NK-92 (cell line): ENCODE data around the gene AGTR2.
"Not testable (repeated sequence)": the region's sequence is repeated elsewhere in the genome, so short reads cannot be mapped to it uniquely, and the experiment has no call there.

Experiments
- DNase-seq: peaks from one replicate; lab custom pipeline; 2025; ENCODE audit not compliant: unreplicated experiment; lab: John Stamatoyannopoulos, UW

Gene AGTR2

GRCh38 chrX:116170511-116170910, at the start of gene AGTR2:
AGTR2 (plus strand) TSS chrX:116170744; CDS start chrX:116172281, 1,537 bp downstream.
- no peak for DNase-seq

GRCh38 chrX:116135277-116135676, 35.3 kb upstream of the AGTR2 start:
- DNase-seq = no peak

GRCh38 chrX:116141270-116141669, 29.3 kb upstream of the AGTR2 start:
- not testable (repeated sequence) for DNase-seq

DNA sequence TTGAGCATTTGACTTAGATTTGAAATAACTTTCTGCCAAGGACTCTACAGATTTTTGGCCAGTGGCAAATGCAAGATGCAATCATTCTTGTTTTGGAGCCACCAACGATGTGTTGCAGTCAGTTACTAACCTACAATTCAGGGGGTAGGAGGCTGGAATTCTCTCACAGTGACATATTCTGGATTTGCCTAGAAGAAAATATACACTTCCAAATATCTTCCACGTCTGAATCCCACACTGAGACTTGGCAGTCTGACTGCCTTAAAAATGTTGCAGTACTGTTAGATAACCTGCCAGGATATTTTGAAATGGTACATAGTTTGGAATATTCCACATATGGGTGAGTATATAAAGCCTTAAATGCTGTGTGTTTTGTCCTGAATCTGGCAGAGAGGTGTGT, 27.6 kb upstream of the AGTR2 start:
- DNase-seq = no peak

DNA sequence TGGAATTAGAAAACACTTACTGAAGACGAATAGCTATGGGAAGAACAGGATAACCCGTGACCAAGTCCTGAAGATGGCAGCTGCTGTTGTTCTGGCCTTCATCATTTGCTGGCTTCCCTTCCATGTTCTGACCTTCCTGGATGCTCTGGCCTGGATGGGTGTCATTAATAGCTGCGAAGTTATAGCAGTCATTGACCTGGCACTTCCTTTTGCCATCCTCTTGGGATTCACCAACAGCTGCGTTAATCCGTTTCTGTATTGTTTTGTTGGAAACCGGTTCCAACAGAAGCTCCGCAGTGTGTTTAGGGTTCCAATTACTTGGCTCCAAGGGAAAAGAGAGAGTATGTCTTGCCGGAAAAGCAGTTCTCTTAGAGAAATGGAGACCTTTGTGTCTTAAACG, 2.4 kb downstream of the AGTR2 start:
- DNase-seq = no peak

DNA sequence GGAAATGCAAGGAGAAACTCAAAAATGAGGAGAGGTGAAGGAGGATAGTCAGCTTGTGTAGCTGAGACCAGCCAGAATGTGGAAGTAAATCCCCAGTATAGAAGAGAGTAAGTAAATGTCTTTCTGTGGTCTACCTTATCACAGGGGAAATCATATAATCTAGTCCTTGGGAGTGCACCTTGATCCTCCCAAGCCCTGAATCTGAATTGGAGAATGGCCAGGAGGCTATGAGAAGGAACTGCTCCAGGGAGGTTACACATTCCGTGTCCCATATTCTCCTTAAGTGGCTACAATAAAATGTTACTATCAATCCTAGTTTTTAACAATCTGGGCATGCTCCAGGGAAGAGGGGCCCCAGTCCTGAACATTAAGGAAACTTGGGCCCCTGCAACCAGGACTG, 10.8 kb downstream of the AGTR2 start:
- DNase-seq = no peak

DNA sequence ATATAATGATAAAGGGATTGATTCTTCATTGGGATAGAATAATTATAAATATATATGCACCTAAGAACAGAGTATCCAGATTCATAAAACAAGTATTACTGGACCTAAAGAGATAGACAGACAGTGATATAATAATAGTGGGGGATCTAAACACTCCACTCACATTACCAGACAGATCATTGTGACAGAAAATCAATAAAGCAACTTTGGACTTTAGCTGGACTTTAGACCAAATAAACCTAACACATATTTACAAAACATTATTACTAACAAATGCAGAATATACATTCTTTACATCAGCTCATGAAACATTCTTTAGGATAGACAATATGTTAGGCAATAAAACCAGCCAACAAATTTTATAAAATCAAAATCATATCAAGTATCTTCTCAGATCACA, 14.6 kb downstream of the AGTR2 start:
- DNase-seq = no peak

GRCh38 chrX:116194649-116195048, 24.1 kb downstream of the AGTR2 start:
- DNase-seq = no peak

DNA sequence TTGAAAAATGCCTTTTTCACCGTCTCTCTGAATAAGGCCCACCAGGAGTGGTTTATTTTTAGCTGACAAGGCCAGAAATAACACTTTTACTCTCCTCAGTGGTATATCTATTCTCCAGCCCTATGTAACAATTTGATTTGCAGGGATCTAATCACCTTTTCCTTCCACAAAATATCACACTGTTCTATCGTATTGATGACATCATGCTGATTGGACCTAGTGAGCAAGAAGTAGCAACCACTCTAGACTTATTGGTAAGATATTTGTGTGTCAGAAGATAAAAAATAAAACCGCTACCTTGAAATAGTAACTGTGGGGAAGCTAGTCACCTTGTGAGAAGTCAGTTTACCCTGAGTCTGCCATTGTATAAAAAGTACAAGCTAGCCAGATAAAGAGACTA, 27.7 kb downstream of the AGTR2 start:
- DNase-seq = no peak

DNA sequence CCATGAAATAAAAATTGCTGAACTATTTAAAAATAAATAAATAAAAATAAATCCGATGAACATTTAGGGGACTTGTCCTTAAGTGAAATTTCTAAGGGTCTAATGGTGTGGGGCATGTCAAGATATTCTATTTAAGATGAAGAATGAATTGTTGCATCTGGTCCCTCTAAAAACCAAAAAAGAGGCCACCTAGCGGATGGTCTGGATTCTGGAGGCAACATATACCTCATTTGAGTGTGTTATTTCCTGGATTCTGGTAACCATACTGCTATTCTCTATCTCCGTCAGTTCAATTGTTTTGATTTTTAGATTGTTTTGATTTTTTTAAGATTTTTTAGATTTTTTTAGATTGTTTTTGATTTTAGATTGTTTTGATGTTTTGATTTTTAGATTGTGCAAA, 28.3 kb downstream of the AGTR2 start:
- DNase-seq = no peak

DNA sequence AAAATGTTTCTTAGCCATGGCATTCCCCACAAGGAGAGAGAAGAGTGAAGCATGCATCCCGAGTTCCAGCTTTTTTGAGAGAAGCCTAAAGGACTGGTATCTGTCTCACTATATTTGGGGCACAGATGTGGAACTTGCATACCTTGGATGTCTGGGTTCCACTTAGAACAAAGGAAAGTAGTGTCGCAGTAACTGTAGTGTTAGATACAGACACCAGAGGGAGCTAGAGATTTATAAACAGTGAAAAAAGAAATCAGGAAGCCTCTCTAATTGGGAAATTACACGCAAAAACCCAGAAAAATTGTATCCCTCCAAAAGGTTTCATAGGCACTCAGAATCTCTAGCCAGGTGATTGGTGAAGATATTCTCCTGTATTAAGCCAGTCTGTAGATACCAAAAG, 34.4 kb downstream of the AGTR2 start:
- no peak for DNase-seq

DNA sequence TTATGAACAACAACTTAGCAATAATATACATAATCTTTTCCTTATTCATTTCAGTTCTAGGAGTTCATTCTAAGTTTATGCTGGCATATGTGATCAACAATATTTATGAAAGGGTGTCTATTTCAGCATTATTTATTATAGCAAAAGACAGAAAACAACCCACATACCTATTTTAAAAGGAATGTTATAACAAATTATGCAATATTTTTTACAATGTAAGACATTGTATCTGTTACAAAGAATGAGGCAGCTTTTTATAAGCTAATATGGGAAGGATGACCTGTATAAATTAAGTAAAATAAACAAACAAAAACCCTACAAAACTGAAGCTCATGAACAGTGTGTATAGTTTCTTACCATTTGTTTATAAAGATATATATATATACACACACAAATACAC, 42.7 kb downstream of the AGTR2 start:
- no peak for DNase-seq

DNA sequence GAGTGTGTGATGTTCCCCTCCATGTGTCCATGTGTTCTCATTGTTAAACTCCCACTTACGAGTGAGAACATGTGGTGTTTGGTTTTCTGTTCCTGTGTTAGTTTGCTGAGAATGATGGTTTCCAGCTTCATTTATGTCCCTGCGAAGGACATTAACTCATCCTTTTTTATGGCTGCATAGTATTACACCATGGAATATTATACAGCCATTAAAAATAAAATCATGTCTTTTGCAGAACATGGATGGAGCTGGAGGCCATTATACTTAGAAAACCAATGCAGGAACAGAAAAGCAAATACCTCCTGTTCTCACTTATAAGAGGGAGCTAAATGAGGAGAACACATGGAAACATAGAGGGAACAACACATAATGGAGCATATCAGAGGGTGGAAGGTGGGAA, 46.5 kb downstream of the AGTR2 start:
- not testable (repeated sequence) for DNase-seq
